Fibroblast of mammary gland (primary cell): ENCODE data around the gene NR2F1-AS1.
A peak's percentile ranks its signal among the peaks of the same experiment; 100 is the strongest.

Experiments
- DNase-seq: peaks from one replicate; pipeline ENCODE4 v3.0.0-alpha.2; 2010; ENCODE audit warnings: low read depth
- H3K4me3 ChIP-seq: 2 replicates; pipeline ENCODE4 v1.5.1; 2011; ENCODE audit warnings: low read depth, mild to moderate bottlenecking, low read length, moderate library complexity; ENCODE audit not compliant: control insufficient read depth
- TF ChIP-seq, protein P1 (sequence below): conservative IDR thresholded peaks from 2 replicates; pipeline ENCODE4 v1.5.1; 2011; ENCODE audit warnings: low read depth, low read length, inconsistent platforms; ENCODE audit not compliant: control insufficient read depth, insufficient read depth

The NR2F1-AS1 gene

DNA sequence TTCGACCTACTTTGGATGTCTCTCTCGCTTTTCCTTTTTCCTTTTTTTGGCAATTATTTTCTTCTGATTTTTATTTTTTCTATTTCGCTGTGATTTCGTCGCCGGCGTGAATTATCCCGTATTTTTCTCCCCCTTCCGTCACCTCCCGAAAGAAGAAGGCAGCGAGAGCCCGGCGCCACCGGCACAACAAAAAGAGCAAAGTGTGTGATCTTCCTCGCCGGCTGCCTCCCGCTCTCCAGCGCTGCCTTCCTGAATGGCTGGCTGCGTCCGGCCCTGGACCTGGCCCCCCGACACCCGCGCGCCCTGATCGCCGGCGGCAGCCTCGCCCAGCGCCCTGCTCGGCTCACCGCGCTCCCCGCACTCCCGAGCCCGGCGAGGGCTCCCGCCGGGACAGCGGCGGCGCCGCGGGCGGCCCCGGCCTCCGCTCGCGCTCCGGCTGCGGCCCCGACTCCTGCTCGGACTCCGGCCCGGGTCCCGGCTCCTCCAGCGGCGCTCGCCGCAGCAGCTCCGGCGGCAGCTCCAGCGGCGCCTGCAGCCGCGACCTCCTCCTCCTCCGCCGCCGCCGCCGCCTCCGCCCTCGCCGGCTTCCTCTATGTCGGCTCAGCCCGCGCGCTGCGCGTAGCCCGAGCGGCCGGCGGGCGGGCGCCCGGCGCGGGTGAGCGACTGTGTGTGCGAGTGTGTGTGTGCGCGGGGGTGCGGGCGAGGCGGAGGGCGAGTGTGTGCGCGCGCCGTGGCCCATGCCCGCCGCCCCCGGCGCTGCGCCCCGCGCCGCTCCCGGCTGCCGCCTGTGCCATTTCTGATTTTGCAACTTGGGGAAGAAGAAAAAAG lies 3.0 kb upstream of the NR2F1-AS1 start:
- TF ChIP-seq, protein P1, sequence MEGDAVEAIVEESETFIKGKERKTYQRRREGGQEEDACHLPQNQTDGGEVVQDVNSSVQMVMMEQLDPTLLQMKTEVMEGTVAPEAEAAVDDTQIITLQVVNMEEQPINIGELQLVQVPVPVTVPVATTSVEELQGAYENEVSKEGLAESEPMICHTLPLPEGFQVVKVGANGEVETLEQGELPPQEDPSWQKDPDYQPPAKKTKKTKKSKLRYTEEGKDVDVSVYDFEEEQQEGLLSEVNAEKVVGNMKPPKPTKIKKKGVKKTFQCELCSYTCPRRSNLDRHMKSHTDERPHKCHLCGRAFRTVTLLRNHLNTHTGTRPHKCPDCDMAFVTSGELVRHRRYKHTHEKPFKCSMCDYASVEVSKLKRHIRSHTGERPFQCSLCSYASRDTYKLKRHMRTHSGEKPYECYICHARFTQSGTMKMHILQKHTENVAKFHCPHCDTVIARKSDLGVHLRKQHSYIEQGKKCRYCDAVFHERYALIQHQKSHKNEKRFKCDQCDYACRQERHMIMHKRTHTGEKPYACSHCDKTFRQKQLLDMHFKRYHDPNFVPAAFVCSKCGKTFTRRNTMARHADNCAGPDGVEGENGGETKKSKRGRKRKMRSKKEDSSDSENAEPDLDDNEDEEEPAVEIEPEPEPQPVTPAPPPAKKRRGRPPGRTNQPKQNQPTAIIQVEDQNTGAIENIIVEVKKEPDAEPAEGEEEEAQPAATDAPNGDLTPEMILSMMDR, result no peak
- peak overlapping the region; percentile 85 for H3K4me3 ChIP-seq
- peak; percentile 49 for DNase-seq

DNA sequence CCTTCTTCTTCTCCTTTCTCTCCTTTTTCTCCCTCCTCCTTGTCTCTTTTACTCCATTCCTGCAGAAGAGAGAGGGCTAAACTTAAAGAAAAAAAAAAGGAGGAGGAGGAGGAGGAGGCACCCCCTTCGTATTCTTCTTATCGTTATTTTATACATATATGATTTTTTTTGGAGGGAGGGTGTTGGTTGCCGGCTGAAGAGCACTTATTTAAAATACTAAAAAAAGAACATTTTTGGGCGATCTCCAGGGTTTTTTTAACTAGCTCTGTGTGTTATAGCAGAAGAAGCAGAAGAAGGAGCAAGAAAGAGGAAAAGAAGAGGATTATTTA lies 2.4 kb upstream of the NR2F1-AS1 start:
- DNase-seq, result no peak
- H3K4me3 ChIP-seq, result peak overlapping the region; percentile 85
- TF ChIP-seq, protein P1, result no peak

GRCh38 chr5:93582677-93583438 lies 1.8 kb upstream of the NR2F1-AS1 start, which contains the start of gene NR2F1:
Gene NR2F1 (plus strand): TSS chr5:93583222. CDS start chr5:93585024, 1,802 bp downstream.
- H3K4me3 ChIP-seq, result peak within 1 kb of the TSS; percentile 85
- TF ChIP-seq, protein P1, result no peak
- peak; percentile 100 for DNase-seq

DNA sequence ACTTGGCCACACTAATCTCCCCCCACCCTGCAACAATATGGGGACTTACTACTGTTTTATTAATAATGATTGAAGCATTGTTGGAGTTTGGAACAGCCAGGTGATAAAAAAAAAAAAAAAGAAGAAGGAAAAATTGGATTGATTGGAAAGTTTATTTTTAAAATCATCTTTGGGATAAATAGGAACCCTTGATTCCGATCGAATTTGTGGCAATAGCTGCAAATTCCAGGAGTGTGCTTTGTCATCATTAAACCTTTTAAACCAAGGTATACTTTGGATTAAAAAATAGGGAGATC lies 1.1 kb upstream of the NR2F1-AS1 start:
- TF ChIP-seq, protein P1, result no peak
- no peak for DNase-seq
- H3K4me3 ChIP-seq, result peak overlapping the region; percentile 85

DNA sequence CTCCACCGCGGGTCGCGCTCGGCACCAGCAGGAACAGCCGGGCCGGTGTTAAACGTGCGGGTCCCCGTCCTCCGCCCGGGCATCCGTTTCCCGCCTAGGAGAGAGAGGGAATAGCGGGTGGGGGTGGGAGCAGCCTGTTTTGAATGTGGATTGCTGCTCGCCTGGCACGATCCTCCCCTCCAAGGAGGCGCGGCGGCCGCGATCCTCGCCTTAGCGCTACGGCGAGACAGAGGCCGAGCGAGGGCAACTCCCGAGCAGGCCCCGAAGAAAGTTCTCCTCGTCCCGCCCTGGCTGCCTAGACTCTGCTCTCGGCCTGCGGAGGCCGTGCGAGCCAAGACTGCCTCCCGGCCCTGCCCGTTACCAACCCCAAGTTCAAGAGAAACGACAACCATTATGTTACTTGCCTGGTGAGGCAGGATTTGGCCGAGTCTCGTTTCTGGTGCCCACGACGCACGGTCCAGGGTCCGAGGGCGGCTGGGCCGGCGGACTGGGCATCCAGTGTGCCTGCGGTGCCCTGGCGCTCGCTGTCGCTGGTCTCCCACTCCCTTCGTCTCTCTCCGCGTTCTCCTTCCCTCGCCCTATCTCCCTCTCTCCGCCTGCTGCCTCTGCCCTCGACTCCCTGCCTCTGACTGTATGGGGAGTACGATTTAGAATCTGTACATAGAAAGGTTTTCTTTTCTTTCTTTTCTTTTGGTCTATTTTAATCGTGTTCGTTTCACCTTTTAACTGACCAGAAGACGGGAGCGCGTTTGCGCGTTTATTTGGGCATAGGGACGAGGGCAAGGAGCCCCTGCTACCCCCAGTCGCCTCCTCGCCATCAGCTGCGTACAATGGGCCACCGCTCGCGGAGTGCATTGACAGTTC lies 724 bp downstream of the NR2F1-AS1 start:
- DNase-seq, result peak; percentile 49
- H3K4me3 ChIP-seq, result peak overlapping the region; percentile 85

GRCh38 chr5:93579692-93580062 lies 1.3 kb downstream of the NR2F1-AS1 start:
- TF ChIP-seq, protein P1, result no peak
- peak overlapping the region; percentile 85 for H3K4me3 ChIP-seq
- no peak for DNase-seq

More for the DNA sequence above, 724 bp downstream of the NR2F1-AS1 start:
- TF ChIP-seq, protein P1, result no peak
